Activated CD8-positive, alpha-beta T cell treated with anti-CD3 and anti-CD28 coated beads, Interleukin-2, amount 10 ng/mL, durations not matched to agents 7 days and 5 days (primary cell): ENCODE results near the gene ANKHD1. TPM values are rescaled to one million over a fixed set of nuclear protein-coding genes. Genes with fewer than 3 reads are reported as not detected.

ENCODE experiments used
- ATAC-seq: fragments of 150-1000 bp; cut with Tn5 transposase; one replicate; pipeline ENCODE4 v1.10.0; 2021; ENCODE audit warnings: moderate library complexity
- CTCF ChIA-PET: fragments of 350-600 bp; sonication (Branson Sonifier 250); formaldehyde crosslinking; loops from one replicate; lab custom pipeline; 2021; ENCODE audit warnings: antibody characterized with exemption; lab: Charles Lee
- POLR2A ChIA-PET: fragments of 350-600 bp; sonication (Branson Sonifier 250); formaldehyde crosslinking; loops from one replicate; lab custom pipeline; 2021; ENCODE audit warnings: antibody characterized with exemption; lab: Charles Lee
- DNase-seq: peaks from one replicate; pipeline ENCODE4 v3.0.0-alpha.2; 2020
- H3K27ac Mint-ChIP-seq: one replicate; pipeline ENCODE4 v1.8.0; 2021; ENCODE audit warnings: mild to moderate bottlenecking, mixed read lengths
- H3K27me3 Mint-ChIP-seq: one replicate; pipeline ENCODE4 v1.8.0; 2021; ENCODE audit warnings: low read depth, mixed read lengths
- H3K36me3 Mint-ChIP-seq: one replicate; pipeline ENCODE4 v1.8.0; 2021; ENCODE audit warnings: low read depth, mixed read lengths
- H3K4me1 Mint-ChIP-seq: one replicate; pipeline ENCODE4 v1.8.0; 2021; ENCODE audit warnings: low read depth, mixed read lengths
- H3K4me3 Mint-ChIP-seq: one replicate; pipeline ENCODE4 v1.8.0; 2021; ENCODE audit warnings: mild to moderate bottlenecking, mixed read lengths
- H3K9me3 Mint-ChIP-seq: one replicate; pipeline ENCODE4 v1.8.0; 2022; ENCODE audit warnings: mixed read lengths; ENCODE audit not compliant: insufficient read depth
- total RNA-seq, 2 experiments: library from RNA; stranded (reverse); gene quantifications; one replicate each; pipeline ENCODE4 v1.2.3, GENCODE V29; 2021

Gene ANKHD1
- total RNA-seq, 2 experiments from 2014 or later = 108 to 112 TPM

- H3K27ac Mint-ChIP-seq = no peak overlapping the region
- ChIA-PET POLR2A (interaction anchor here (1.0 kb wide), 1 partner anchor 79 kb away, joined by 3 read pairs; the partner anchor contains the start of gene PFDN1), CTCF (interaction anchor here (1.2 to 2.6 kb wide), 5 partner anchors 9 to 253 kb away, joined by 3 to 11 read pairs (median 4); no protein-coding TSS in a partner anchor)
- no peaks in the 10 kb centered on the region for H3K36me3 Mint-ChIP-seq
- peaks cover 6% of the 10 kb centered on the region for H3K4me1 Mint-ChIP-seq
- DNase-seq (no peak), ATAC-seq (no peak)
- no peak overlapping the region for H3K4me3 Mint-ChIP-seq
- no peaks in the 10 kb centered on the region for H3K27me3 Mint-ChIP-seq
- no peaks in the 10 kb centered on the region for H3K9me3 Mint-ChIP-seq
These were observed 19.7 kb upstream of the ANKHD1 start for GRCh38 chr5:140381972-140382371.

GRCh38 chr5:140382866-140383265 is 18.8 kb upstream of the ANKHD1 start:
- POLR2A ChIA-PET = no interaction called here
- H3K9me3 Mint-ChIP-seq = no peaks in the 10 kb centered on the region
- no peaks in the 10 kb centered on the region for H3K27me3 Mint-ChIP-seq
- H3K36me3 Mint-ChIP-seq = no peaks in the 10 kb centered on the region
- no peak overlapping the region for H3K4me3 Mint-ChIP-seq
- DNase-seq (no peak), ATAC-seq (no peak)
- peaks cover 6% of the 10 kb centered on the region for H3K4me1 Mint-ChIP-seq
- no peak overlapping the region for H3K27ac Mint-ChIP-seq
- CTCF ChIA-PET = interaction anchor here (1.2 to 2.6 kb wide), 4 partner anchors 10 to 252 kb away, joined by 3 to 11 read pairs (median 4); no protein-coding TSS in a partner anchor

GRCh38 chr5:140383300-140383699 is 18.3 kb upstream of the ANKHD1 start:
- H3K9me3 Mint-ChIP-seq = no peaks in the 10 kb centered on the region
- H3K36me3 Mint-ChIP-seq = no peaks in the 10 kb centered on the region
- H3K4me1 Mint-ChIP-seq = peaks cover 6% of the 10 kb centered on the region
- H3K4me3 Mint-ChIP-seq = no peak overlapping the region
- ATAC-seq = no peak
- CTCF ChIA-PET = interaction anchor here (1.2 to 5.0 kb wide), 3 partner anchors 10 to 32 kb away, joined by 3 to 29 read pairs (median 4); no protein-coding TSS in a partner anchor
- no peaks in the 10 kb centered on the region for H3K27me3 Mint-ChIP-seq
- no peak overlapping the region for H3K27ac Mint-ChIP-seq
- POLR2A ChIA-PET = no interaction called here
- DNase-seq = no peak

- DNase-seq (no peak), ATAC-seq (no peak)
- Mint-ChIP-seq H3K9me3 (no peaks in the 10 kb centered on the region), H3K27ac (no peak overlapping the region), H3K4me3 (no peak overlapping the region), H3K27me3 (no peaks in the 10 kb centered on the region), H3K4me1 (peaks cover 9% of the 10 kb centered on the region), H3K36me3 (no peaks in the 10 kb centered on the region)
- ChIA-PET POLR2A (interaction anchor here (0.7 kb wide), 2 partner anchors 9 to 44 kb away, joined by 4 read pairs; no protein-coding TSS in a partner anchor), CTCF (interaction anchor here (1.7 to 5.0 kb wide), 3 partner anchors 15 to 42 kb away, joined by 4 to 29 read pairs (median 12); partner anchors contain the start of gene HBEGF)
These were observed 13.6 kb upstream of the ANKHD1 start for GRCh38 chr5:140388052-140388451.

GRCh38 chr5:140391312-140391711 is 10.3 kb upstream of the ANKHD1 start:
- no peaks in the 10 kb centered on the region for H3K27me3 Mint-ChIP-seq
- no peaks in the 10 kb centered on the region for H3K36me3 Mint-ChIP-seq
- DNase-seq = no peak
- ChIA-PET CTCF (no interaction called here), POLR2A (interaction anchor here (2.9 kb wide), 1 partner anchor 11 kb away, joined by 8 read pairs; the partner anchor contains the start of gene ANKHD1)
- no peak overlapping the region for H3K27ac Mint-ChIP-seq
- H3K4me3 Mint-ChIP-seq = no peak overlapping the region
- no peak for ATAC-seq
- peaks cover 3% of the 10 kb centered on the region for H3K4me1 Mint-ChIP-seq
- H3K9me3 Mint-ChIP-seq = no peaks in the 10 kb centered on the region

GRCh38 chr5:140391732-140392131 is 9.9 kb upstream of the ANKHD1 start:
- ChIA-PET POLR2A (interaction anchor here (2.9 kb wide), 1 partner anchor 10 kb away, joined by 8 read pairs; the partner anchor contains the start of gene ANKHD1), CTCF (no interaction called here)
- Mint-ChIP-seq H3K27me3 (no peaks in the 10 kb centered on the region), H3K4me3 (no peak overlapping the region), H3K9me3 (no peaks in the 10 kb centered on the region), H3K4me1 (peaks cover 3% of the 10 kb centered on the region), H3K36me3 (no peaks in the 10 kb centered on the region), H3K27ac (no peak overlapping the region)
- peak; percentile 8 for DNase-seq
- ATAC-seq = no peak

GRCh38 chr5:140393738-140394137 is 7.9 kb upstream of the ANKHD1 start:
- ChIA-PET POLR2A (interaction anchor here (1.2 to 2.9 kb wide), 2 partner anchors 8 to 155 kb away, joined by 3 to 8 read pairs; partner anchors contain the start of gene ANKHD1), CTCF (interaction anchor here (0.6 to 2.0 kb wide), 4 partner anchors 21 to 307 kb away, joined by 3 to 6 read pairs (median 4); no protein-coding TSS in a partner anchor)
- H3K4me1 Mint-ChIP-seq = peaks cover 3% of the 10 kb centered on the region
- no peaks in the 10 kb centered on the region for H3K9me3 Mint-ChIP-seq
- no peaks in the 10 kb centered on the region for H3K36me3 Mint-ChIP-seq
- no peak for ATAC-seq
- H3K27ac Mint-ChIP-seq = no peak overlapping the region
- H3K4me3 Mint-ChIP-seq = no peak overlapping the region
- no peak for DNase-seq
- no peaks in the 10 kb centered on the region for H3K27me3 Mint-ChIP-seq

- Mint-ChIP-seq H3K4me1 (peaks cover 16% of the 10 kb centered on the region), H3K9me3 (no peaks in the 10 kb centered on the region), H3K4me3 (no peak overlapping the region), H3K27ac (no peak overlapping the region), H3K27me3 (no peaks in the 10 kb centered on the region), H3K36me3 (peaks cover 6% of the 10 kb centered on the region)
- CTCF ChIA-PET = interaction anchor here (1.3 kb wide), 1 partner anchor 26 kb away, joined by 4 read pairs; no protein-coding TSS in a partner anchor
- no peak for ATAC-seq
- POLR2A ChIA-PET = no interaction called here
- no peak for DNase-seq
These were observed 3.2 kb upstream of the ANKHD1 start for GRCh38 chr5:140398379-140398811.

GRCh38 chr5:140399979-140400729 is 1.5 kb upstream of the ANKHD1 start:
- H3K9me3 Mint-ChIP-seq = no peaks in the 10 kb centered on the region
- H3K27me3 Mint-ChIP-seq = no peaks in the 10 kb centered on the region
- CTCF ChIA-PET = interaction anchor here (0.7 to 3.8 kb wide), 6 partner anchors 27 to 240 kb away, joined by 3 to 21 read pairs (median 4); partner anchors contain the start of gene HBEGF
- H3K4me3 Mint-ChIP-seq = no peak overlapping the region
- POLR2A ChIA-PET = interaction anchor here (0.7 to 2.8 kb wide), 12 partner anchors 14 to 1312 kb away, joined by 3 to 14 read pairs (median 4); partner anchors contain the start of genes CD14, EIF4EBP3, IK and NDUFA2
- peaks cover 18% of the 10 kb centered on the region for H3K36me3 Mint-ChIP-seq
- ATAC-seq (peak; percentile 0), DNase-seq (peak; percentile 60)
- peaks cover 30% of the 10 kb centered on the region for H3K4me1 Mint-ChIP-seq
- no peak overlapping the region for H3K27ac Mint-ChIP-seq

GRCh38 chr5:140400730-140401361 is 787 bp upstream of the ANKHD1 start:
- ChIA-PET POLR2A (interaction anchor here (0.5 to 2.8 kb wide), 20 partner anchors 8 to 1311 kb away, joined by 3 to 14 read pairs (median 4); partner anchors contain the start of genes CD14, EIF4EBP3, IK and NDUFA2), CTCF (interaction anchor here (0.7 to 3.8 kb wide), 11 partner anchors 24 to 1293 kb away, joined by 3 to 21 read pairs (median 3); partner anchors contain the start of gene HBEGF)
- no peak overlapping the region for H3K4me3 Mint-ChIP-seq
- peak; percentile 92 for DNase-seq
- H3K27me3 Mint-ChIP-seq = no peaks in the 10 kb centered on the region
- peaks cover 32% of the 10 kb centered on the region for H3K4me1 Mint-ChIP-seq
- no peaks in the 10 kb centered on the region for H3K9me3 Mint-ChIP-seq
- peaks cover 20% of the 10 kb centered on the region for H3K36me3 Mint-ChIP-seq
- ATAC-seq = peak; percentile 79
- no peak overlapping the region for H3K27ac Mint-ChIP-seq
